PFSK-1 (cell line): Measurements from ENCODE around the gene OPRD1.

Source experiments
- FOXP2 ChIP-seq: optimal IDR thresholded peaks from 2 replicates; pipeline ENCODE3; 2011; ENCODE audit warnings: borderline replicate concordance, control low read depth, inconsistent platforms; ENCODE audit not compliant: insufficient read depth; ENCODE audit errors: extremely low read length, extremely low read depth
- POLR2AphosphoS5 ChIP-seq: IDR thresholded peaks from 2 replicates; pipeline ENCODE4 v1.6.1; 2012; ENCODE audit warnings: low read depth, mild to moderate bottlenecking, control low read depth, low read length, moderate library complexity
- REST ChIP-seq, 2 experiments: IDR thresholded peaks; 2 replicates each; pipeline versions ENCODE4 v1.6.1 to v1.8.0; 2011 to 2012; ENCODE audit warnings: low read depth in 2 of 2, low read length in 2 of 2, control low read depth in 1 of 2, inconsistent platforms in 1 of 2, mild to moderate bottlenecking in 1 of 2, moderate library complexity in 1 of 2; ENCODE audit not compliant: insufficient read depth in 1 of 2
- SIN3A ChIP-seq: IDR thresholded peaks from 2 replicates; pipeline ENCODE4 v1.6.1; 2012; ENCODE audit warnings: mild to moderate bottlenecking, low read length, moderate library complexity, borderline replicate concordance; ENCODE audit not compliant: insufficient read depth
- TAF1 ChIP-seq: IDR thresholded peaks from 2 replicates; pipeline ENCODE4 v1.6.1; 2012; ENCODE audit warnings: low read length, control low read depth, borderline replicate concordance; ENCODE audit not compliant: insufficient read depth

Gene OPRD1

DNA sequence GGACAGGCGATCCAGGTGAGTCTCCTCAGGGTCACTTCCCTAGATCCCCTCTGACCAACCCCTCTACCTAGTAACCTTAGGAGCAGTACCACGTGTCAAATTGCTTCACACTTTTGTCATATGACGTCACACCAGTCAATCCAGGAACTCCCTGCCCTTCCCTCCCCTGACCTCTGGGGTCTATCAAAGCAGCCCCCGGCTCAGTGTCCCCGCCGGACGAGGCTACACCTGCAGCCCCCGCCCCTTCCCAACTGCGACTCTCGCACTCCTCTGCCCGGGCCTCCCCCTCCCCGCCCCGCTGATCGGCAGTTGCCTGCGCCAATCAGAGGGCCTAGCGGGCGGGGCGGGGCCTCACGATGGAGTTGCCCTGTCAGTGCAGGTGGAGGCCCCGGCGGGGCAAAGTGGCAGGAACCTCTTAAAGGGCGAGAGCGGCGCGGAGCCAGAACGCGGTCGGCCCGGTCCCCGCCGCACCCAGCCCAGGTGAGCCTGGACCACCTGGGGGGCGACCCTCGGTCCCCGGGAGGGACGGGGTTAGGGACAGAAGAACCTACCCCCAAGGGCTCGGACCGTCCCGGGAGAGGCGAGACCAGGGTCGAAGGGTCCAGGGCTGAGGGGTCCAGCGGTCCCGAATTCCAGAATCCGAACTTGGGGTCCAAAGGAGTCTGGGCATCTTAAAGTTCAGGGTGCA is 74.9 kb downstream of the OPRD1 start:
- no peak for TF ChIP-seq FOXP2
- 0 out of 2 replicates have a peak, but pooled peaks have one; percentile 13 for TF ChIP-seq TAF1
- TF ChIP-seq SIN3A, result no peak
- no peak for TF ChIP-seq REST (IDR thresholded peaks at IDR 0.05; ENCODE audit: insufficient read depth in 1 of 2, low read depth in 2 of 2, low read length in 2 of 2)

DNA sequence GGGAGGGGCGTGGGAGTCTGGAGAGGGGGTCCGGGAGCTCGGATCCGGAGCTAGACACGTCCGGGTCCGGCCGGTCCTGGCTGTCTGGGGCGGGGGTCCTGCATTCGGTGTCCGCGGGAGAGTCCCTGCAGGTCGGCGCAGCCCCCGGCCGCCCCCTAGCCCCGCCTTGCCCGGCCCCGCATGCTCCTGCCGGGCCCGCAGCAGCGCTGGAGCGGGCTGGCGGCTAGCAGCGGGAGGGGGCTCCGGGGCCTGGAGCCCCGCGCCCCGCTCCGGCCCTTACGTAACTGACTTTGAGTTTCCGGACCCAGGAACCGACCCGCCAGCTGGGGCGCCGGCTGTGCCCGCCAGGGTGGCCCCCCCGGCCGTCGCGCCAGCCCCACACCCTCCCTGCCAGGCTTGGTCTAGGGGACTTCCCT is 75.5 kb downstream of the OPRD1 start:
- TF ChIP-seq TAF1, result no peak
- no peak for TF ChIP-seq FOXP2
- no peak for TF ChIP-seq POLR2AphosphoS5
- TF ChIP-seq REST (IDR thresholded peaks at IDR 0.05; ENCODE audit: insufficient read depth in 1 of 2, low read depth in 2 of 2, low read length in 2 of 2), result no peak
- no peak for TF ChIP-seq SIN3A

DNA sequence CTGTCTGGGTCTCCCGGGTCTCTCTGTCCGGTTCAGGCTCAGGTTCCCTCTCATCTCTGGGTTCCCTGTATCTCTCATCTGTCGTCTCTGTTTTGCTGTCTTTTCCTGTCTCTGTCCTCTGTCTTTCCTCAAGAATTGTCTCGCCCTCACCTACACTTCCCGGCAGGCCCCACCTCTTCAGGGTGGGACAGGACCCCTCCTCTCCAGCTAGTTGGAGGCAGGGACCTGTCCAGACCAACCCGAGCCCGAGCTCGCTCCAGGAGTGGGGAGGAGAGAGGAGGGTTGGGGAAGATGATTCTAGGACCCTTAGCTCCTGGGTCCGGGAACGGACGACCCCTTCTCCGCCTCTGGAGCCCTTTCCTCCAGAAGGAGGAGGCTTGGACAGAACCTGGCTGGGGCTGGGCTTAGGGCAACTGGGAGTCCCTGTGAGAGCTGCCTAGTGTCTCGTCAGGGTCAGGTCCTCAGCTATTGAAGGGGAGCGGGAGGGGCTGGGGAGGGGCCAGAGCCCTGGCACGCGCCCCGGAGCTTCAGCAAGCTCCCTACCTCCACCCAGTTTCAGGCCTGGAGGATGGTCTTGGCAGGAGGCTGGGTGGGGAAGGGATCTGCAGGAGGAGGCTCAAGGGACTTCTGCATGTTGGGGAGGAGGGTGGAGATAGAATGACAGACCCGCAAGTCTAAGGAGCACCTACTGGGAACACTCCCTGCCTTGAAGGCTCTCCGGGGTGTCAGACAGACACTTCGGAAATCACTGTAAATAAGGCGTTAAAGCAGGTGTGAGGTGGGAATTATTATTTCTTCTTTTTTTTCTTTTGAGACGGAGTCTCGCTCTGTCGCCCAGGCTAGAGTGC is 76.1 kb downstream of the OPRD1 start:
- TF ChIP-seq POLR2AphosphoS5 (no peak), REST (IDR thresholded peaks at IDR 0.05; ENCODE audit: insufficient read depth in 1 of 2, low read depth in 2 of 2, low read length in 2 of 2) (no peak)

DNA sequence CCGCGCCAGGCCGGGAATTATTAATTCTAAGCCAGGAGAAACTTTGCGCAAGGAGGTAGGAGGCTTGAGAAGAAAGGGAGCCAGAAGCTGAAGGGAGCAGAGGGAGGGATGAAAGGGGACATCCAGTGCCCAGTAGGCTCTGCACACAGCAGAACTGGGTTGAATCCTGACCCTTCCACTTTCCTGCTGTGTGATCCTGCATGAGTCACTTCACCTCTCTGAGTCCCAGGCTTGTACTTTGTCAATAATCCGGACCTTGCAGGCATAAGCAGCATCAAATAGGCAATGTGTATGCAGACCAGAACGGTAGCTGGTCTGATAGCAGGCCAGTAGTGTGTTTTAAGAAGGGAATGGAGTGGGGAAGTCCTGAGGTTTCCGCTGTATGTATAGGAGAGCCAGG is 76.9 kb downstream of the OPRD1 start:
- TF ChIP-seq TAF1, result no peak
- TF ChIP-seq REST (IDR thresholded peaks at IDR 0.05; ENCODE audit: insufficient read depth in 1 of 2, low read depth in 2 of 2, low read length in 2 of 2), result no peak
- TF ChIP-seq SIN3A, result no peak
- no peak for TF ChIP-seq POLR2AphosphoS5
- no peak for TF ChIP-seq FOXP2
